PC-3 (cell line): ENCODE measurements around the gene CHD2. TPM values are rescaled to one million over a fixed set of nuclear protein-coding genes. Genes with fewer than 3 reads are reported as not detected.

Experiments
- ATAC-seq: fragments of 200-7000 bp; cut with Tn5 transposase; 2 replicates; pipeline ENCODE4 v1.9.1; 2020; ENCODE audit warnings: mild to moderate bottlenecking, moderate library complexity
- BruUV-seq: library from RNA; stranded (reverse); fragments of 400-500 nt; replicated peaks from 2 replicates; lab custom pipeline; 2021; lab: Mats Ljungman, UMichigan
- CTCF ChIA-PET: fragments of 300-600 bp; sonication (Branson Sonifier 250); formaldehyde crosslinking; loops from one replicate; lab custom pipeline; 2022; ENCODE audit warnings: antibody characterized with exemption; lab: Charles Lee
- POLR2A ChIA-PET: fragments of 300-600 bp; sonication (Branson Sonifier 250); formaldehyde crosslinking; loops from one replicate; lab custom pipeline; 2022; ENCODE audit warnings: antibody characterized with exemption; ENCODE audit not compliant: unreplicated experiment; lab: Charles Lee
- DNase-seq: peaks from one replicate; pipeline ENCODE4 v3.0.0-alpha.2; 2015
- H2AFZ ChIP-seq: fragments of 300-600 bp; sonication (generic); 2 replicates; pipeline ENCODE4 v1.6.0; 2016; ENCODE audit warnings: antibody characterized with exemption, low read length
- H3F3A ChIP-seq: fragments of 300-600 bp; sonication (generic); one replicate; pipeline ENCODE4 v1.6.0; 2017; ENCODE audit warnings: antibody characterized with exemption, low read length, control low read depth, mild to moderate bottlenecking; ENCODE audit not compliant: unreplicated experiment
- H3K27ac ChIP-seq: fragments of 300-600 bp; sonication (generic); 2 replicates; pipeline ENCODE4 v1.5.1; 2016; ENCODE audit warnings: mild to moderate bottlenecking, low read length
- H3K27me3 ChIP-seq: fragments of 300-600 bp; sonication (generic); 2 replicates; pipeline ENCODE4 v1.6.1; 2016; ENCODE audit warnings: low read length, mixed read lengths
- H3K36me3 ChIP-seq: fragments of 300-600 bp; sonication (generic); 2 replicates; pipeline ENCODE4 v1.6.1; 2016; ENCODE audit warnings: low read depth, mixed run types, low read length, mixed read lengths
- H3K4me1 ChIP-seq: fragments of 300-600 bp; sonication (generic); 2 replicates; pipeline ENCODE4 v1.5.1; 2016; ENCODE audit warnings: low read length; ENCODE audit not compliant: insufficient read depth
- H3K4me2 ChIP-seq: fragments of 300-600 bp; sonication (generic); 2 replicates; pipeline ENCODE4 v1.6.0; 2016; ENCODE audit warnings: low read length
- H3K4me3 ChIP-seq: fragments of 300-600 bp; sonication (generic); 2 replicates; pipeline ENCODE4 v1.5.1; 2016; ENCODE audit warnings: mild to moderate bottlenecking, low read length, mixed read lengths
- H3K79me2 ChIP-seq: fragments of 300-600 bp; sonication (generic); 2 replicates; pipeline ENCODE4 v1.6.1; 2017; ENCODE audit warnings: low read length, mixed read lengths
- H3K9ac ChIP-seq: fragments of 300-600 bp; sonication (generic); 2 replicates; pipeline ENCODE4 v1.6.0; 2016; ENCODE audit warnings: mild to moderate bottlenecking, low read length
- H3K9me2 ChIP-seq: fragments of 300-600 bp; sonication (generic); replicated peaks from 2 replicates; pipeline ENCODE4 v1.6.1; 2016; ENCODE audit warnings: mixed run types, low read length, mixed read lengths
- H3K9me3 ChIP-seq: fragments of 300-600 bp; sonication (generic); 2 replicates; pipeline ENCODE4 v1.6.1; 2016; ENCODE audit warnings: low read length, mixed read lengths
- H4K20me1 ChIP-seq: fragments of 300-600 bp; sonication (generic); 2 replicates; pipeline ENCODE4 v1.6.1; 2016; ENCODE audit warnings: low read length, mixed read lengths
- EZH2 ChIP-seq: fragments of 300-600 bp; sonication (generic); IDR thresholded peaks from one replicate; pipeline ENCODE4 v1.6.1; 2017; ENCODE audit warnings: antibody characterized with exemption, mild to moderate bottlenecking, low read length; ENCODE audit not compliant: unreplicated experiment
- EZH2phosphoT487 ChIP-seq: fragments of 300-600 bp; sonication (generic); IDR thresholded peaks from 2 replicates; pipeline ENCODE4 v1.6.1; 2018; ENCODE audit warnings: mild to moderate bottlenecking, antibody characterized with exemption, low read length, borderline replicate concordance
- intact Hi-C: fragments of 100-400 bp; cut with micrococcal nuclease; formaldehyde crosslinking; loops from 2 replicates; pipeline ENCODE4 v1.9.0; 2023
- total RNA-seq: library from RNA; depleted of rRNA; stranded (reverse); fragments of >200 nt; gene quantifications from 2 replicates; pipeline ENCODE4 v1.2.3, GENCODE V29; 2014
- TF ChIP-seq, protein P1 (sequence below): fragments of 300-600 bp; sonication (generic); conservative IDR thresholded peaks from 2 replicates; pipeline ENCODE4 v1.5.1; 2017; ENCODE audit warnings: antibody characterized with exemption, low read depth, mild to moderate bottlenecking, low read length

The CHD2 gene
- total RNA-seq, 1 experiment from 2014 or later: 42.7 TPM

GRCh38 chr15:92903966-92904721 is 4.0 kb downstream of the CHD2 start:
- CTCF ChIA-PET: interaction anchor here (0.5 kb wide), 1 partner anchor 94 kb away, joined by 7 read pairs; no protein-coding TSS in a partner anchor

GRCh38 chr15:92904722-92905571 is 4.8 kb downstream of the CHD2 start:
- BruUV-seq: TSS peak; percentile 1
- no peaks in the 10 kb centered on the region for H3K9me2 ChIP-seq
- CTCF ChIA-PET: no interaction called here

More at GRCh38 chr15:92903966-92904721, 4.0 kb downstream of the CHD2 start:
- Histone ChIP-seq H2AFZ (no peak overlapping the region; the same call in 1 of the 2 replicates), H3K79me2 (peaks cover 90% of the 10 kb centered on the region), H3K9ac (peak overlapping the region; percentile 95), H3K27me3 (no peaks in the 10 kb centered on the region), H3K9me3 (no peaks in the 10 kb centered on the region), H3F3A (peaks cover 30% of the 10 kb centered on the region), H3K27ac (peak overlapping the region; percentile 92), H3K4me2 (peak overlapping the region; percentile 99), H3K4me1 (peaks cover 55% of the 10 kb centered on the region), H4K20me1 (peaks cover 21% of the 10 kb centered on the region), H3K9me2 (no peaks in the 10 kb centered on the region), H3K4me3 (peak overlapping the region; percentile 95), H3K36me3 (peaks cover 26% of the 10 kb centered on the region)
- DNase-seq (peak; percentile 98), ATAC-seq (peak; percentile 82)
- POLR2A ChIA-PET: interaction anchor here (0.6 to 1.0 kb wide), 3 partner anchors 22 to 107 kb away, joined by 3 to 5 read pairs (median 3); no protein-coding TSS in a partner anchor
- TF ChIP-seq EZH2phosphoT487: no peak
- TF ChIP-seq EZH2: no peak
- TF ChIP-seq, protein P1, sequence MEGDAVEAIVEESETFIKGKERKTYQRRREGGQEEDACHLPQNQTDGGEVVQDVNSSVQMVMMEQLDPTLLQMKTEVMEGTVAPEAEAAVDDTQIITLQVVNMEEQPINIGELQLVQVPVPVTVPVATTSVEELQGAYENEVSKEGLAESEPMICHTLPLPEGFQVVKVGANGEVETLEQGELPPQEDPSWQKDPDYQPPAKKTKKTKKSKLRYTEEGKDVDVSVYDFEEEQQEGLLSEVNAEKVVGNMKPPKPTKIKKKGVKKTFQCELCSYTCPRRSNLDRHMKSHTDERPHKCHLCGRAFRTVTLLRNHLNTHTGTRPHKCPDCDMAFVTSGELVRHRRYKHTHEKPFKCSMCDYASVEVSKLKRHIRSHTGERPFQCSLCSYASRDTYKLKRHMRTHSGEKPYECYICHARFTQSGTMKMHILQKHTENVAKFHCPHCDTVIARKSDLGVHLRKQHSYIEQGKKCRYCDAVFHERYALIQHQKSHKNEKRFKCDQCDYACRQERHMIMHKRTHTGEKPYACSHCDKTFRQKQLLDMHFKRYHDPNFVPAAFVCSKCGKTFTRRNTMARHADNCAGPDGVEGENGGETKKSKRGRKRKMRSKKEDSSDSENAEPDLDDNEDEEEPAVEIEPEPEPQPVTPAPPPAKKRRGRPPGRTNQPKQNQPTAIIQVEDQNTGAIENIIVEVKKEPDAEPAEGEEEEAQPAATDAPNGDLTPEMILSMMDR: no peak
- intact Hi-C loops: no loop called here
- BruUV-seq: no TSS peak

More at GRCh38 chr15:92904722-92905571, 4.8 kb downstream of the CHD2 start:
- Histone ChIP-seq H3K4me3 (peak overlapping the region; percentile 78), H3K9ac (peak overlapping the region; percentile 95), H3K27me3 (no peaks in the 10 kb centered on the region), H2AFZ (no peak overlapping the region; the same call in 1 of the 2 replicates), H3K4me1 (peaks cover 59% of the 10 kb centered on the region), H3K9me3 (no peaks in the 10 kb centered on the region), H3K36me3 (peaks cover 31% of the 10 kb centered on the region), H4K20me1 (peaks cover 21% of the 10 kb centered on the region), H3F3A (peaks cover 22% of the 10 kb centered on the region), H3K27ac (peak overlapping the region; percentile 92), H3K79me2 (peaks cover 93% of the 10 kb centered on the region), H3K4me2 (peak overlapping the region; percentile 99)
- POLR2A ChIA-PET: interaction anchor here (0.8 kb wide), 1 partner anchor 108 kb away, joined by 3 read pairs; no protein-coding TSS in a partner anchor
- DNase-seq: no peak
- no peak for ATAC-seq
- no peak for TF ChIP-seq EZH2phosphoT487
- TF ChIP-seq EZH2: no peak
- TF ChIP-seq, protein P1: no peak
- intact Hi-C loops: loop anchor here (5.0 kb wide), 1 partner anchor 77 kb away; no protein-coding TSS in a partner anchor
